SK-N-SH (cell line): Measurements from ENCODE around the gene RAB4A.

ENCODE experiments used
- CTCF ChIP-seq: fragments of 200-600 bp; sonication (generic); IDR thresholded peaks from 2 replicates; pipeline ENCODE4 v1.6.1; 2017; ENCODE audit warnings: antibody characterized with exemption, mild to moderate bottlenecking, moderate library complexity
- EP300 ChIP-seq, 2 experiments: IDR thresholded peaks; 2 replicates each; pipeline versions ENCODE4 v1.4.0 to v1.6.1; 2012; ENCODE audit warnings: borderline replicate concordance in 1 of 2, low read depth in 1 of 2, low read length in 1 of 2
- POLR2AphosphoS5 ChIP-seq: IDR thresholded peaks from 2 replicates; pipeline ENCODE4 v1.6.1; 2012; ENCODE audit warnings: low read depth, low read length
- USF1 ChIP-seq: IDR thresholded peaks from 2 replicates; pipeline ENCODE4 v1.4.0; 2012; ENCODE audit warnings: low read depth, borderline replicate concordance

- no peak for TF ChIP-seq USF1
- no peak for TF ChIP-seq POLR2AphosphoS5
- no peak for TF ChIP-seq EP300 (IDR thresholded peaks at IDR 0.05; ENCODE audit: borderline replicate concordance in 1 of 2, low read depth in 1 of 2, low read length in 1 of 2)
- TF ChIP-seq CTCF: no peak
Observed at GRCh38 chr1:229336345-229336744, 65.4 kb downstream of the RAB4A start.
